Measurements from ENCODE around the gene ANAPC4. TPM values are rescaled to one million over a fixed set of nuclear protein-coding genes. Genes with fewer than 3 reads are reported as not detected.
A peak's percentile ranks its signal among the peaks of the same experiment; 100 is the strongest.

Gene ANAPC4
- total RNA-seq, 4 donors from 2014 or later = 19.8 to 49.8 (median 27.2) TPM

DNA sequence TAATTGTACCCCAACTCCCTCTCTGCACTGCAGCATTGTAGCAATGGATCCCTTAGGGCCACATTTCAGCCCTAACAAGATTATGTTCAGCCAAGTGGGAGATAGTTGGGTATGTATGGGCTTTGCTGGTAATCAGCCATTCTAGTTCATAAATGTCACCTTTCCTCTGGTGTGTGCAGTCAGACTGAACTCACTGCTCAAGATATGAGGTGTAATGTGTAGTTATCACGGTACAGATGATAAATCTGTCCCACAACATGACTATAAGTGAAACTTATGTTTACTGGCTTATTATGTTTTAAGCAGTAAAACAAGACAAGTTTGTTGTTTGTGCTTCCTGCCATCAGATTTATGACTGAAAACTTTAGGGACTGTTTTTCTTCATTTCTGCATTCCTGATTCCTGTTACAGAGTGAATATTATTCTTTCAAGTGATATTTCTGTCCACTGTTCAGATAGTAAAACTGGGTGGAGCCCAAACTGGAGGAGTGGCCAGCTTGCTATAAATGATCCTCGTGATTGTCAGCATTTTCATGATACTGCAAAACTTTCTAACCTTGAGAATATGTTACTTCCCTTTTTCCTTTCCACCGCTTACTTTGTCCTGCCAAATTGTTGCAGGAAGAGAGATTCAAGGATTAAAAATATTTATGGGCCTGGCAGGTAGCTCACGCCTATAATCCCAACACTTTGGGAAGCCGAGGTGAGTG lies 44.9 kb downstream of the ANAPC4 start:
- TF ChIP-seq, protein P1, sequence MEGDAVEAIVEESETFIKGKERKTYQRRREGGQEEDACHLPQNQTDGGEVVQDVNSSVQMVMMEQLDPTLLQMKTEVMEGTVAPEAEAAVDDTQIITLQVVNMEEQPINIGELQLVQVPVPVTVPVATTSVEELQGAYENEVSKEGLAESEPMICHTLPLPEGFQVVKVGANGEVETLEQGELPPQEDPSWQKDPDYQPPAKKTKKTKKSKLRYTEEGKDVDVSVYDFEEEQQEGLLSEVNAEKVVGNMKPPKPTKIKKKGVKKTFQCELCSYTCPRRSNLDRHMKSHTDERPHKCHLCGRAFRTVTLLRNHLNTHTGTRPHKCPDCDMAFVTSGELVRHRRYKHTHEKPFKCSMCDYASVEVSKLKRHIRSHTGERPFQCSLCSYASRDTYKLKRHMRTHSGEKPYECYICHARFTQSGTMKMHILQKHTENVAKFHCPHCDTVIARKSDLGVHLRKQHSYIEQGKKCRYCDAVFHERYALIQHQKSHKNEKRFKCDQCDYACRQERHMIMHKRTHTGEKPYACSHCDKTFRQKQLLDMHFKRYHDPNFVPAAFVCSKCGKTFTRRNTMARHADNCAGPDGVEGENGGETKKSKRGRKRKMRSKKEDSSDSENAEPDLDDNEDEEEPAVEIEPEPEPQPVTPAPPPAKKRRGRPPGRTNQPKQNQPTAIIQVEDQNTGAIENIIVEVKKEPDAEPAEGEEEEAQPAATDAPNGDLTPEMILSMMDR (IDR thresholded peaks at IDR 0.05) = no peak
- ATAC-seq (ENCODE audit: low FRiP score) = no peak
- no peak for DNase-seq (ENCODE audit: low spot score)

DNA sequence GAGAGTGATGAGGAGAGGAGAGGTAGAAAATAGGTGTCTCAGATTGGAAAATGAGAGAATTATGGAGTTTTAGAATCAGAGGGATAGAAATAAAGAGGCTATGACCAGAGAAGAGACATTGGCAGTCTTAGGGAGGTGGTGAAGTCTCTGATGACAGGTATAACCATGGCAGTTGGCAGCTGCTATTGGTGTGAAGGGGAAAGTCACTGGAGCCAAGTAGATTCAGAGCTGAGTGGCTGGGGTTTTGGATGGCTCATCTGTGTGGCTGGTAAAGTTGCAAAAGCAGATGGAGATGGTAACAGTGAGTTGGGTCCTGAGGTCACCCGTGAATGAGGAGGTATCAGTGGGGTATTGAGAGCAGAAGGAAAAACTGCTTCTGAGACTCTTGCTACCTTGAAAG lies 46.5 kb downstream of the ANAPC4 start:
- TF ChIP-seq, protein P1 (IDR thresholded peaks at IDR 0.05) = no peak
- DNase-seq (ENCODE audit: low spot score) (no peak), ATAC-seq (ENCODE audit: low FRiP score) (no peak)

DNA sequence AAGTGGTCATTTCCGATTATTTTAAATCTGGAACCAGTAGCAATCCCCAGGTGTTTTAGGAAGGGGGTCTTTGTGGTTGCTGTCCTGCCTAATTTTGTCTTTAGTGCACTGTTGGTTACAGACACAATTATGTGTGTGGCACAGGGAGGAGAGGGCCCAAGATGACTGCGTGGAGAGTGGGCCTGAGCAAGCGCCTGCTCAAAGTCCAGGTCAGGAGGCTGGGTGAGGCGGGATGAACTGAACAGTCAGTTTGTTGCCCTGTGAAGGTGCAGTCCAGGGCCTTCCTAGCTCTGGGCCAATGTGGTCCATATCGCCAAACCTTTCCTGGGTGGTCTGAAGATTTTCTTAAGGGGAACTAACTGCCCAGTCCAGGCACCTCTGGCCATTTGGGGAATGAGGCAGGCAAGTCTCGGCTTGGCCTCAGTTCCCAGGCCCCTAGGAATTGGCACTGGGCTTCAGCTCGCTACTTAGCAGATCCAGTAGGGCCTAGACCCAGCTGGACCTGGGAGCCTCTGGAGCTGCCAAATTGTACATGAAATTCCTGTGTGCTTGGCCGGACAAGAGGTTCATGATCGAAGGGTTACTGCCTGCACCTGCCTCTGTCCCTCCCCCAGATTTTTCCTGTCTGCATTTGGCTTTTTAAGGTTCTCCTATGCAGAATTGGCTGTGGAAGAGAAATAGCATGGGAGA lies 47.6 kb downstream of the ANAPC4 start:
- TF ChIP-seq, protein P1 (IDR thresholded peaks at IDR 0.05) = no peak
- ATAC-seq (ENCODE audit: low FRiP score) (peak; percentile 47), DNase-seq (ENCODE audit: low spot score) (no peak)

DNA sequence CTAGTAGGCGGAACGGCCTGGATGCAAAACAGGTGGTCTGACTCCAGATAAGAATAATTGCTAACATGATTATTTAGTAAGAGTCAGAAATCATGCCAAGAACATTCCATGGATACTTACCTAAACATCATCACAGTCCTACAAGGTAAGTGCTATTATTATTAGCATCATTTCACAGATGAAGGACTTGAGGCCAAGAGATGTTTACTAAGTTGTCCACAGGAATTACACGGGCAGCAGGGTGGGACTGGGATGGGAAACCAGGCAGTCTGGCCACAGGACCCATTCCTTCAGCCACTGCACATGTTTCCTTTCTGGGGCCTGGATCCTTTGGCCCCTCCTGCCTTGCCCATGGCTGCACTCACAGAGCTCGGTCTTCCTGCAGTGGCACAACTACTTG lies 48.3 kb downstream of the ANAPC4 start:
- peak; percentile 33 for ATAC-seq (ENCODE audit: low FRiP score)
- TF ChIP-seq, protein P1 (IDR thresholded peaks at IDR 0.05) = no peak
- DNase-seq (ENCODE audit: low spot score) = no peak

DNA sequence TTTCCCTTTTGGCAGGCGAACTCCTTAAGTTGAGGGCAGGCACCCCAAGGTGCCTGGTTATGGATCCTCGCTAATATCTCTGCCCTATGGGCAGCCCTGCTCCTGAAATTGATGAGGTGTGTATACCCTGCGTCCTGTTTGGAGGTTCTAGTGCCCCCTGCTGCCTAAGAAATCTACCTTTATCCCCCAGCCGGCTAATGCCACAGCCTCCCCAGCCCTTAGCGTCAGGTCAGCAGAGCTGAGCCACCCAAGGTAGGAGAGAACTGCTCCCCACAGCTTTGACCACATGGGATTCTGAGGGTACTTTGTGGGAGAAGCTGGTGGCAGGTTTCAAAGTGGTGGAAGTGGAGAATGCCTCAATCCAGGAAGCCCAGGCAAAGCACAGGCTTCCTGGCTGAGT lies 50.8 kb downstream of the ANAPC4 start:
- ATAC-seq (ENCODE audit: low FRiP score) = no peak
- TF ChIP-seq, protein P1 (IDR thresholded peaks at IDR 0.05) = no peak
- DNase-seq (ENCODE audit: low spot score) = no peak

DNA sequence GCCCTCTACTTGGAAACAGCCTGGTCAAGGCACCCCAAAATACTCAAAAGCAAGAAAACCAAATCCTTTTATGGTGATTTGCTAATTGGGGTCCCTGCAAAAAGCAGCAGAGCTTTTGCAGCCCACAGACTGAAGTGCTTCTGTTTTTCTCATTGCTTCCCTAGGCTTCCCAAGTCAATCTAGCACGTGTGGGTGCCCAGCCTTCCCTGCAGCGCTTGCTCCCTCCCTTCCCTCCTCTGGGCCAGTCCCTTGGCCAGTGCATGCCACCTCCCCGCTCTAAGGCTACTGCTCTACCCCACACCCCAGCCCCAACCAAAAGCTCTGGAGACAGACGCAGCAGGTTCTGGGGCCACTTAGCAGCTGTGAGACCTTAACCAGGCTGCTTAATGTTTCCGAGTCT lies 53.6 kb downstream of the ANAPC4 start:
- ATAC-seq (ENCODE audit: low FRiP score) (no peak), DNase-seq (ENCODE audit: low spot score) (no peak)
- TF ChIP-seq, protein P1 (IDR thresholded peaks at IDR 0.05) = no peak
